ENCODE measurements around the gene PROM2. TPM values are rescaled to one million over a fixed set of nuclear protein-coding genes. Genes with fewer than 3 reads are reported as not detected.

PROM2 gene
- total RNA-seq, 1 experiment from 2014 or later = 1.6 TPM

GRCh38 chr2:95301186-95301585, 26.9 kb downstream of the PROM2 start:
- ChIA-PET POLR2A (ENCODE audit: low non-redundant PET) (no interaction called here), CTCF (no interaction called here)
- Histone ChIP-seq H3K4me3 (ENCODE audit: low read depth, low read length, poor library complexity, severe bottlenecking) (no peak overlapping the region), H3K27me3 (replicated peaks; ENCODE audit: insufficient read depth, low read depth, low read length, poor library complexity) (no peaks in the 10 kb centered on the region), H3K9me3 (ENCODE audit: low read depth, low read length, poor library complexity, severe bottlenecking) (no peaks in the 10 kb centered on the region), H3K27ac (ENCODE audit: low read depth, low read length, poor library complexity, severe bottlenecking) (no peak overlapping the region), H3K36me3 (ENCODE audit: insufficient read depth, low read length, poor library complexity, severe bottlenecking) (no peaks in the 10 kb centered on the region), H3K4me1 (ENCODE audit: insufficient read depth, low read length, poor library complexity, severe bottlenecking) (no peaks in the 10 kb centered on the region)
- no peak for DNase-seq (ENCODE audit: low spot score)
- no peak for TF ChIP-seq CTCF (conservative IDR thresholded peaks at IDR 0.05; ENCODE audit: low read depth, low read length)
- no peak for TF ChIP-seq EZH2 (IDR thresholded peaks at IDR 0.05; ENCODE audit: borderline replicate concordance, low read depth, low read length, poor library complexity, severe bottlenecking)
- intact Hi-C loops (cut with micrococcal nuclease; ENCODE audit: unreplicated experiment) = no loop called here
- no TSS peak for BruUV-seq (replicated peaks)

GRCh38 chr2:95301876-95302641, 27.8 kb downstream of the PROM2 start:
- CTCF ChIA-PET = no interaction called here
- Histone ChIP-seq H3K4me3 (ENCODE audit: low read depth, low read length, poor library complexity, severe bottlenecking) (no peak overlapping the region), H3K27ac (ENCODE audit: low read depth, low read length, poor library complexity, severe bottlenecking) (no peak overlapping the region), H3K36me3 (ENCODE audit: insufficient read depth, low read length, poor library complexity, severe bottlenecking) (no peaks in the 10 kb centered on the region), H3K27me3 (replicated peaks; ENCODE audit: insufficient read depth, low read depth, low read length, poor library complexity) (no peaks in the 10 kb centered on the region), H3K4me1 (ENCODE audit: insufficient read depth, low read length, poor library complexity, severe bottlenecking) (no peaks in the 10 kb centered on the region), H3K9me3 (ENCODE audit: low read depth, low read length, poor library complexity, severe bottlenecking) (no peaks in the 10 kb centered on the region)
- no TSS peak for BruUV-seq (replicated peaks)
- DNase-seq (ENCODE audit: low spot score) = no peak
- POLR2A ChIA-PET (ENCODE audit: low non-redundant PET) = no interaction called here
- intact Hi-C loops (cut with micrococcal nuclease; ENCODE audit: unreplicated experiment) = no loop called here
- no peak for TF ChIP-seq EZH2 (IDR thresholded peaks at IDR 0.05; ENCODE audit: borderline replicate concordance, low read depth, low read length, poor library complexity, severe bottlenecking)
- TF ChIP-seq CTCF (conservative IDR thresholded peaks at IDR 0.05; ENCODE audit: low read depth, low read length) = no peak

GRCh38 chr2:95303191-95303919, 29.1 kb downstream of the PROM2 start:
- POLR2A ChIA-PET (ENCODE audit: low non-redundant PET) = no interaction called here

More at GRCh38 chr2:95303191-95303919, 29.1 kb downstream of the PROM2 start:
- intact Hi-C loops (cut with micrococcal nuclease; ENCODE audit: unreplicated experiment) = no loop called here
- no peaks in the 10 kb centered on the region for H3K36me3 ChIP-seq (ENCODE audit: insufficient read depth, low read length, poor library complexity, severe bottlenecking)
- no peaks in the 10 kb centered on the region for H3K27me3 ChIP-seq (replicated peaks; ENCODE audit: insufficient read depth, low read depth, low read length, poor library complexity)
- H3K4me1 ChIP-seq (ENCODE audit: insufficient read depth, low read length, poor library complexity, severe bottlenecking) = no peaks in the 10 kb centered on the region
- H3K27ac ChIP-seq (ENCODE audit: low read depth, low read length, poor library complexity, severe bottlenecking) = no peak overlapping the region
- no peak overlapping the region for H3K4me3 ChIP-seq (ENCODE audit: low read depth, low read length, poor library complexity, severe bottlenecking)
- no TSS peak for BruUV-seq (replicated peaks)
- no peak for TF ChIP-seq CTCF (conservative IDR thresholded peaks at IDR 0.05; ENCODE audit: low read depth, low read length)
- no peak for TF ChIP-seq EZH2 (IDR thresholded peaks at IDR 0.05; ENCODE audit: borderline replicate concordance, low read depth, low read length, poor library complexity, severe bottlenecking)
- DNase-seq (ENCODE audit: low spot score) = no peak
- no peaks in the 10 kb centered on the region for H3K9me3 ChIP-seq (ENCODE audit: low read depth, low read length, poor library complexity, severe bottlenecking)
- CTCF ChIA-PET = no interaction called here
